H1 (cell line): ENCODE measurements around the gene MRS2.

ENCODE experiments used
- BRCA1 ChIP-seq: IDR thresholded peaks from 2 replicates; pipeline ENCODE4 v1.6.1; 2012; ENCODE audit warnings: low read depth, low read length, improper control_type of control experiment
- CBX5 ChIP-seq: fragments of 300-800, 300-1000 bp; sonication (generic); IDR thresholded peaks from 2 replicates; pipeline ENCODE4 v1.7.1; 2016; ENCODE audit warnings: antibody characterized with exemption, low read length, low read depth
- CBX8 ChIP-seq: fragments of 300-800, 300-1000 bp; sonication (generic); IDR thresholded peaks from 2 replicates; pipeline ENCODE4 v1.7.1; 2016; ENCODE audit warnings: low read depth, low read length, borderline replicate concordance
- CHD2 ChIP-seq: IDR thresholded peaks from 2 replicates; pipeline ENCODE4 v1.6.1; 2012; ENCODE audit warnings: low read length, improper control_type of control experiment
- CTCF ChIP-seq, 3 experiments: IDR thresholded peaks; 1 replicate in 2 of 3; 2 replicates in 1 of 3; pipeline versions ENCODE4 v1.5.1 to v1.6.1; 2011; ENCODE audit warnings: low read length in 3 of 3, mild to moderate bottlenecking in 3 of 3, inconsistent platforms in 2 of 3, low read depth in 1 of 3, moderate library complexity in 1 of 3; ENCODE audit not compliant: insufficient read depth in 1 of 3; ENCODE audit errors: control extremely low read depth in 1 of 3
- EP300 ChIP-seq, 2 experiments: IDR thresholded peaks; 1 replicate in 1 of 2; 2 replicates in 1 of 2; pipeline ENCODE4 v1.6.1; 2011 to 2012; ENCODE audit warnings: low read depth in 2 of 2, low read length in 2 of 2, mild to moderate bottlenecking in 2 of 2, borderline replicate concordance in 1 of 2, inconsistent platforms in 1 of 2, moderate library complexity in 1 of 2
- EZH2 ChIP-seq: fragments of 200-600 bp; sonication (generic); IDR thresholded peaks from 2 replicates; pipeline ENCODE4 v1.7.1; 2012; ENCODE audit warnings: low read depth, mild to moderate bottlenecking, moderate library complexity, low read length, inconsistent platforms; ENCODE audit not compliant: severe bottlenecking
- JUN ChIP-seq: IDR thresholded peaks from 2 replicates; pipeline ENCODE4 v1.6.1; 2011; ENCODE audit warnings: low read depth, mild to moderate bottlenecking, improper control_type of control experiment, low read length
- KDM5A ChIP-seq: fragments of 200-600 bp; IDR thresholded peaks from 2 replicates; pipeline ENCODE4 v1.7.1; 2012; ENCODE audit warnings: mild to moderate bottlenecking, low read length, inconsistent platforms, mixed read lengths
- POLR2A ChIP-seq, 2 experiments: IDR thresholded peaks; 1 replicate in 1 of 2; 2 replicates in 1 of 2; pipeline ENCODE4 v1.6.1; 2011; ENCODE audit warnings: low read depth in 2 of 2, low read length in 2 of 2, mild to moderate bottlenecking in 2 of 2; ENCODE audit errors: control extremely low read depth in 1 of 2
- SP1 ChIP-seq: IDR thresholded peaks from 2 replicates; pipeline ENCODE4 v1.6.1; 2011; ENCODE audit warnings: low read depth, low read length
- SUZ12 ChIP-seq: fragments of 200-600 bp; sonication (generic); IDR thresholded peaks from 2 replicates; pipeline ENCODE4 v1.6.1; 2012; ENCODE audit warnings: mild to moderate bottlenecking, inconsistent platforms, low read length, moderate library complexity, mixed read lengths

- TF ChIP-seq CTCF (IDR thresholded peaks at IDR 0.05; ENCODE audit: control extremely low read depth in 1 of 3, insufficient read depth in 1 of 3, low read depth in 1 of 3, low read length in 3 of 3) (no peak), KDM5A (no peak), SP1 (no peak), POLR2A (IDR thresholded peaks at IDR 0.05; ENCODE audit: control extremely low read depth in 1 of 2, low read depth in 2 of 2, low read length in 2 of 2) (no peak), EZH2 (no peak), SUZ12 (no peak), CBX5 (no peak), JUN (no peak), CBX8 (no peak), CHD2 (no peak), BRCA1 (no peak), EP300 (IDR thresholded peaks at IDR 0.05; ENCODE audit: borderline replicate concordance in 1 of 2, low read depth in 2 of 2, low read length in 2 of 2) (no peak)
These were observed 727 bp downstream of the MRS2 start for GRCh38 chr6:24403501-24403824.
